T follicular helper cell (primary cell): ENCODE measurements around the gene USP36.
"Not testable (repeated sequence)": the region's sequence is repeated elsewhere in the genome, so short reads cannot be mapped to it uniquely, and the experiment has no call there.

Experiments
- DNase-seq: peaks from one replicate; pipeline ENCODE4 v3.0.0-alpha.2; 2020; ENCODE audit warnings: low read depth

Gene USP36

DNA sequence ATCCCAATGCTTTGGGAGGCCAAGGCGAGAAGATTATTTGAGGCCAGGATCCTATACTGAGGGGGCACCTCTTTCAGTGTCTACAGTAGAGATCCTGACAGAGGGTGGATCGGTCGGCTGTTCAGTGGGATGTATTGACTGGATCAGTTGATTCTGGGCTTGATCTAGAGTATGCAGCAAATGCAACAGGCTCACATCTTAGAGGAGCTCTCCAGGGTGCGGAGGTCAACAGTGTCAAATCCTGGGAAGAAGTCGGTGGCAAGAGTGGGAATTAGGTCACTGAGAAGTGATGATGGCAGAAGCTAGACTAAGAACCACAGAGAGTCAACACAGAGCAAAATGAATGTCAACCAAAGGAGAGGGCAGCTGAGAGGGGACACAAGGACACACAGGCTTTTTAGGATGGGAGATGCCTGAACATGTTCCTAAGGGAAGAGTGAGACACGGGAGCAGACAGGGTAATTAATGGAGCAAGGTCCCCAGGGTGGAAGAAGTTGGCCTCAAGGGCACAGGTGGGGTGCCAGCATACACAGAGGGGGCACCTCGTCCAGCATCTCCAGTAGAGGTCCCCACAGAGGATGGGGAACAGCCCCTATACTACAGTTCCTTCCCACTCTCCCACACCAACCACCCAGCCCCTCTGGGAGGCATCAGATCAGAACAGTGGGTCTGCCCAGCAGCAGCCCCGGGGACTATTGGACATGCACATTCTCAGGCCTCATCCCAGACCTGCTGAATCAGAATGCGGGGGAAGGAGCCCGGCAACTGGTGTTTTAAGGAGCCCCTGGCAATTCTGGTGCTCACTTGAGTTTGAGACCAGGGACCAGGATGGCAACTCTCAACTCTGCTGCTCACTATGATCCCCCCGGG lies 48.5 kb downstream of the USP36 start:
- DNase-seq: no peak

DNA sequence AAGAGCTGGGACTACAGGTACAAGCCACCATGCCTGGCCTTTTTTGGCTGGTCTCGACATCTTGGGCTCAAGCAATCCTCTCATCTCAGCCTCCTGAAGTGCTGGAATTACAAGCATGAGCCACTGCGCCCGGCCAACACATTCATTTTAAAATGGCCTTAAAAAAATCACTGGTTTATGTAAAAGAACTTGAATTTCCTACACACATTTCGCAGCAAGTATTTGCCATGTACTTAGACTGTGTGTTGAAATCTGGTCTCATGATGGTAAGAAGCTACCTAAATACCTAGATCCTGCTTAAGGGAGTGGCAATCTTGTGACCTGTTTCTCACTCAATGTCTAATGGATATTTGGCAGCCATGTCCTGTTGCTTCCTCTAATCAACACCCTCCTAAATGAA lies 50.1 kb downstream of the USP36 start:
- no peak for DNase-seq

- peak; percentile 62 for DNase-seq
These were observed 50.9 kb downstream of the USP36 start for GRCh38 chr17:78789663-78790181.

- no peak for DNase-seq
These were observed 51.4 kb downstream of the USP36 start for GRCh38 chr17:78789149-78789662.

GRCh38 chr17:78788451-78788850 lies 52.2 kb downstream of the USP36 start:
- DNase-seq: no peak

DNA sequence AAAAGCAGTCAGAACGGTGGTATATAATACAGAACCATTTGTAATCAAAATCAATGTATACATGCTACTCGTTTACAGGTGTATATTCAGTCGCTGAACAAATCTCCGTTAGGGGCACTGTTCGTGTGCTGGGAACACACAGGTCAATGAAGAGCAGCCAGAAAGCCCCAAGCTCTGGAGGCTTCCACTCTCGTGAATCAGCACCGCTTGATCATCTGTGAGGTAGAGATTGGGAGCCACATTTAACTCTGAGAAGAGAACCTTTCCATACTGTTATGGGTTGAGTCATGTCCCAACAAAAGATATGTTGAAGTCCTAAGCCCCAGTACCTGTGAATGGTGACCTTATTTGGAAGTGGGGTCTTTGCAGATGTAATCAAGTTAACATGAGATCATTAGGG lies 53.2 kb downstream of the USP36 start:
- no peak for DNase-seq

- DNase-seq: no peak
These were observed 55.0 kb downstream of the USP36 start for GRCh38 chr17:78785663-78786057.

DNA sequence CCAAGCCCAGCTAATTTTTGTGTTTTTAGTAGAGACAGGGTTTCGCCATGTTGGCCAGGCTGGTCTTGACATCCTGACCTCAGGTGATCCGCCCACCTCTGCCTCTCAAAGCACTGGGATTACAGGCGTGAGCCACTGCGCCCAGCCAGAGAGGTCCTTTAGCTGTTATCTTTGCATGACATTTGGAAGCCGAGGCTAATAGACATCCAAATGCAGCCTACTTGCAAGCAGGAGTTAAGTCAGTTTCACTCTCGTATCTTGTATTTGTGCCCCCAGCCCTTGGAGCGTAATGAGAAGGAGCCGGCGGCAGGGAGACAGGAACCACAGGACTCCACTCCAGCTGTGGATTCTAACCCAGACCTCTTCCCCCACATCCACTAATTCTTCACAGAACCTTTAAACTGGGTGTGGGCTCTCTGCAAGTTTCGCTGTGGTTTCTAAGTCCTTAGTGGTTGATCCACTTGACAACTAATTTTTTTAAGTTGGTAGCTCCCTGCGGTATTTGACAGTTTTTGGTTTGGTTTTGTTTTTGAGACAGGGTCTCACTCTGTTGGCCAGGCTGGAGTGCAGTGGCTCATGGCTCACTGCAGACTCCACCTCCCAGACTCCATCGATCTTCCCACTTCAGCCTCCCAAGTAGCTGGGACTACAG lies 55.5 kb downstream of the USP36 start:
- no peak for DNase-seq

GRCh38 chr17:78784352-78784751 lies 56.3 kb downstream of the USP36 start:
- no peak for DNase-seq

- no peak for DNase-seq
These were observed 56.8 kb downstream of the USP36 start for GRCh38 chr17:78783711-78784324.

- no peak for DNase-seq
These were observed 58.7 kb downstream of the USP36 start, which contains the start of gene CYTH1 for GRCh38 chr17:78781893-78782304. TSS of gene CYTH1 (minus strand) at chr17:78782273. CDS start at chr17:78782223, 50 bp downstream.

DNA sequence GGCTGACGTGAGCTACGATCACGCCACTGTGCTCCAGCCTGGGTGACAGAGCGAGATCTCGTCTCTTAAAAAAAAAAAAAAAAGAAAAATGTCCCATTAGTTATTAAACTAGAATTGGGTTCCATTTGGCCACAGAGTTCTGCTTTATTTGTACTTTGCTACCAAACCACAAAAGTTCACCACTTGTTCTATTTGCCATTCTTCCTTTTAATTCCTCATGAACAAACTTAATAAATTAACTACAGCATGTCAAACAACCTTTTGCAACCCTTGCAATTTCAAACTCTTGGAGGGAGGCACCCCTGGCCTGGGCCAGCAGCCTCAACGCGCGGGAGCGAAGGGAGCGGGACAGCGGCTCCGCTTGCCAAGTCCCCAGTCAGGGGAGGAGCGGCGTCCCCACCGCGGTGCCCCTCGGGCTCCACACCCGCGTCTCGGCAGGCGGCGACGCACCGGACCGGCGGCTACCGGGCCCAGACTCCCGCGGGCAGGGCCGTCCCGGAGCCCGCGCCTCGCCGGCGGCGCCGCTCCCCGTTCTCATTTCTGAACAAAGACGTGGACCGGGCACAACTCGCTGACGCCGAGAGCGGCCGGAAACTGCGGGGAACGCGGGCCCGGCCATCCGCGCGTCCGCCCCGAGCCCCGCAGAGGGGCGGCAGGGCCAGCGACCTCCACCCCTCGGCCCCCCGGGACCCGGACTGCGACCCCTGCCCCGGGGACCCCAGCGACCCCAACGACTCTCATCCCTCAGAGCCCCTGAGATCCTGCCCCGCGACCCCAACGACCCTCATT lies 59.3 kb downstream of the USP36 start:
- DNase-seq: no peak

- no peak for DNase-seq
These were observed 60.3 kb downstream of the USP36 start for GRCh38 chr17:78780335-78780734.

GRCh38 chr17:78779850-78780249 lies 60.8 kb downstream of the USP36 start:
- DNase-seq: peak; percentile 55

GRCh38 chr17:78779286-78779651 lies 61.3 kb downstream of the USP36 start:
- not testable (repeated sequence) for DNase-seq

- DNase-seq: no peak
These were observed 62.7 kb downstream of the USP36 start for GRCh38 chr17:78777881-78778280.

- DNase-seq: peak; percentile 35
These were observed 65.5 kb downstream of the USP36 start for GRCh38 chr17:78774956-78775571.

GRCh38 chr17:78774453-78774852 lies 66.2 kb downstream of the USP36 start:
- no peak for DNase-seq

GRCh38 chr17:78771758-78772382 lies 68.7 kb downstream of the USP36 start:
- no peak for DNase-seq

GRCh38 chr17:78769196-78769773 lies 71.3 kb downstream of the USP36 start:
- no peak for DNase-seq
